NCI-H1694 (cell line): ENCODE data around the gene BEGAIN.

ENCODE experiments used
- DNase-seq: peaks from one replicate; lab custom pipeline; 2025; lab: John Stamatoyannopoulos, UW

The BEGAIN gene

DNA sequence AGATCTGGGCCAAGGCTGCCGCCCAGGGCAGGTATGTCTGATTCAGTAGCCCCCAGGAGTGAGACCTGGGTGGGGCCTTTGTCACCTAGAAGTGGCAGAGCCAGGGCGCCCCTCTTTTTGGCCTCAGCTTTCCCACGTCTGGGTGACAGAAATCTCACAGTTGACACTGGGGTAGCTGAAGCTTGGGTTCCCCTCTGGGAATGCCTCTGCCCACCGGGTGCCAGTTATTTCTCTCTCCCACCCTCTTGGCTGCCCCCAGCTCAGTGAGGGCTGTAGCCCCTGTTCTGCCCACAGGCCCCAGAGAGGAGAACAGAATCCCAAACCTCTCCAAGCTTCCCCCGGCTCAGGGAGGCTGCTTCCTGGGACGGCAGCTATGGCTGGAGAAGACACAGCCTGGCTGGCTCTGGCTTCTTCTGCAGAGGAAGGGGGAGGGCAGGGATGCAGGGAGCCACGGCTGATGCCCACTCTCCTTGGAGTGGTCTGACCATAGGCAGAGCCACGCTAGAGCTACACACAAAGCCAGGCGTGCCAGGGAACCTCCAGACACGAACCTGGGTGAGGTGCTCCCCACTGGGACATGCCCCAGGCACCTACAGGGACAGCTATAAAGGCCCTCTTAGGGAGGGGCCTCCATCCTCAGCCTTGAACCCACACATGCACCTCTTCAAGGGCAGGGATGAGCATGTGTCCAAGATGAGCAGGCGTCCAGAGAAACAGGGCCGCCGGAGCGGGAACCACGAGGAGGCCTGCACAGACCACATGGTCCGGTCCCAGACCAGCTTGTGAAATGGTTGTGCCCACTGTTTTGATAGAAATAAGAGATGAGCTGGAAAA, 51.7 kb downstream of the BEGAIN start:
- no peak for DNase-seq

DNA sequence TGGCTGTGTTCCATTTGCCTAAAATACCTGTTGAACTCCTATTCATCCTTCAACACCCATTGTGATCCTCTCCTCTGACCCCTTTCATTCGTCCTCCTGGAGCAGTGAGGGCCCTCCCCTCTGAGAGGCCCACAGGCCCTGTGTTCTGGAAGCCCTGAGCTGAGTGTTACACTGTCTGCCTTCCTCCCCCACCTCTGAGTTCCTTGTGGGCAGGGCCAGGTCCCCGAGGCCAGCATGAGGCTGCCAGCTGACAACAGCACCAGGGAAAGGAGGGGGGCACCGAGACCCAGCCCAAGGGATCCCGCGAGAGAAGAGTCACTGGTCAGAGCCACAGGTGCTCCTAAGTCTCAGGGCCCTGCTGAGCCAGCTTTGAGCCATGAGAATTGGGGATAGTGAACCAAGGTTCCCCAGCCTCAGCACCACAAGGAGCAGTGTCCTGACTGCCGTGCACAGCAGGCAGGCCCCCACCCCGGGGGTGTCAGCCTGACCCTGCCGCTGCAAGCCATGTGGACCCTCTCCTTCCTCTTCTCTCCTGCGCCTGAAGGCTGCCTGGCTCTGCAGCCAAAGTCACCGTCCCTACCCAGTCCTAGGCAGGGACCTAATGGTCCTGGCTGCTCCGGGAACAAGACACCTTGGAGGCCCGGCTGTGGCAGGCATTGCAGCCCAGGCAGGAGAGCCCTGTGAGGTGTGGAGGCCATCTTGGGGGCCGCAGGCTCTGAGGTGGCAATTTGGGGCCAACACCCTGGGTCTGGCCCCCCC, 52.5 kb downstream of the BEGAIN start:
- DNase-seq: no peak

DNA sequence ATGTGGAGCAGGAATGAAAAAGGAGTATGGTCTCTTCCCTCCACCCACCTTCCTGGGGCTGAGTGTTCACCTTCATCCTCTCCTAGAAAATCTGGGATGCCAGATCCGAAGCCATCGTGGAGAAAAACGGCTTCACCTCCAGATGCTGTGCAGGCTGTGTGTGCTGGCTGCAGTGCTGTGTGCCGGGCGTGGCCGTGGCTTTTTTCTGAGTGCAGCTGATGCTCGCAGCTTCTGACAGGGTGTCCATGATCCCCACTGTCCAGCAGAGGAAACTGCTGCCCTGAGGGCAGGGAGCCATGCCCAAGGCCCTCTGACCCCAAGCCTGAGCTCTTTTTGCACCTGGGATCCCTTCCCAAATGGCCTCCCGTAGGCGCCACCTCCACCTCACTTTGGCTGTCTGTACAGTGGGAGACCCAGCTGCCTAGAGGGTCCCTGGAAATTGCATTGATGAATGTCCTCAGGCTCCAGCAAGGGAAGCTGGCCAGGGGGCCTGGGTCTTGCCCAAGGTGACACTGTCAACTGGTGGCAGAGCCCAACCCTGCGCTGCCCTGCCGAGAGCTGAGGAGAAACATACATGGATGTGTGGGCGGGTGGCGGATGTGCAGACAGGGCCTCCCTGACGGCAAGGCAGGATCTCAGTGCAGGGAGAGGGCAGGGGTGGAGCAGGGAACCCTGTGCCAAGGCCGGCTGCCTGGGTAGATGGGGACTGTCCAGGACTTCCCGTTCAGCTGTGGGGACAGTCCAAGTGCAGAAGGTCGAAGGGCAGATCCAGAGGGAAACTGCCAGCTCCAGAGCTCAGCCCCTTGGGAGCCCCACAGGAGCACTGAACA, 53.3 kb downstream of the BEGAIN start:
- DNase-seq: no peak

DNA sequence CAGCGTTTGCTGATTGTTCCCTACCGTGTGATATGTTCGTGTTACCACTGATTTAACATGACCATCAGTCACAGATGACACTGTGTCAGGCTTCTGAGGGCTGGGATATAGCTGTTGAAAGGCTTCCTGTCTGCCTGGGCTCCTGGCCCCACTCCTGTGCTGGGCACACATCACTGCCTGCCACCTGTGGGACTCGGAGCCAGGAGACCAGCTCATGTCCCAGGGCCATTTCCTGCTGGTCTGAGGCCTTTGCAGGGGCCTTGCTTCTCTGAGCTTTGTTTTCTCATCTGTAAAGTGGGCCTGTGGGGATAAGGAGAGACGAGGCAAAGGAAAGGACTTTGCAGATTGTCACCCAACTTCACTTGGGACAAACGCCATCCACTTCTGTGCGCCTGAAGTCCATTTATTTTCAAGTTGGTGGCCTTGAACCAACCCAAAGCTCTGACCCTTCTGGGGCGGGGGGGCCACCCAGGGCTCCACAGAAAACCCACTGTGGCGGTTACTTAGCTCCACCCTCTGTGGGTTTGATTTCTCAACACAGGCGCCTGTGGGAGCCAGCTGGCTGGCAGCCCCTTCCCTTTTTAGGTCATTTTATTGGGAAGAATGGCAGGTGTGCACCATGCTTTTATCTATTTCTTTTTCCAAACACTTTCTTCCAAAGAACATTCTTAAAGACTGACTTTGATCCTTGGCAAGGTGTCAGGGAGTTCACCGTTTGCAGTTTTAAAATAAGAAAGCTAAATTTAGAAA, 54.1 kb downstream of the BEGAIN start:
- DNase-seq: no peak

DNA sequence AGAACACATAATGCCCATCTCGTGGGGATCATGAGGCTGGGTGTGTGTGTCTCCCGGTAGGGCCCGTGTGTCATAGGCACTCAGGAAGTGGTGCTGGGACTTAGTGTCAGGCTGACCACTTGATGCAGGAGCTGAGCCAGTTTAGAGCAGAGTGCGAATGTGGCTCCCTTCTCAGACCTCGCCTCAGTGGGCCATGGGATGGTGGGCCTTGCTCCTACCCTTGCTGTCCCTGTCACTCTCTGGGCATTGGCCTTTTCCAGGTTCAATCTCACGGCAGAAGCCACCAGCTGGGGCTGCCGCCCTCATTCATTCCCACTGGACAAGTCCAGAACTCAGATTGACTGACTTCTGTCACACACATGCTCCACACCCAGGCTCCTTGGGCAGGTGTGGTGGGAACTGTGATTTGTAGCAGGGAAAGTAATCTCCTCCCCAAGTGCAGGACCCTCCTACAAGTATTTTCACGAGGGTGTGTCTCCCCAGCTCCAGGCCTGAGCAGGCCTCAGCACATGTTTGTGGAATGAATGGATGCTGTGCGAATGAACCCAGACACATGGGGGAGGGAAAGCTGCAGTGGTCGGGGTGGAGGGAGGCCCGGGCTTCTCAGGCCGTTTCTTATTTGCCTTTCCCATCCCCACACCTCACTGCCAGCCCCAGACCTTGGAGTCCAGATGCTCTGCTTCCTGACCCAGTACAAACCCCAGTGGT, 54.9 kb downstream of the BEGAIN start:
- no peak for DNase-seq

DNA sequence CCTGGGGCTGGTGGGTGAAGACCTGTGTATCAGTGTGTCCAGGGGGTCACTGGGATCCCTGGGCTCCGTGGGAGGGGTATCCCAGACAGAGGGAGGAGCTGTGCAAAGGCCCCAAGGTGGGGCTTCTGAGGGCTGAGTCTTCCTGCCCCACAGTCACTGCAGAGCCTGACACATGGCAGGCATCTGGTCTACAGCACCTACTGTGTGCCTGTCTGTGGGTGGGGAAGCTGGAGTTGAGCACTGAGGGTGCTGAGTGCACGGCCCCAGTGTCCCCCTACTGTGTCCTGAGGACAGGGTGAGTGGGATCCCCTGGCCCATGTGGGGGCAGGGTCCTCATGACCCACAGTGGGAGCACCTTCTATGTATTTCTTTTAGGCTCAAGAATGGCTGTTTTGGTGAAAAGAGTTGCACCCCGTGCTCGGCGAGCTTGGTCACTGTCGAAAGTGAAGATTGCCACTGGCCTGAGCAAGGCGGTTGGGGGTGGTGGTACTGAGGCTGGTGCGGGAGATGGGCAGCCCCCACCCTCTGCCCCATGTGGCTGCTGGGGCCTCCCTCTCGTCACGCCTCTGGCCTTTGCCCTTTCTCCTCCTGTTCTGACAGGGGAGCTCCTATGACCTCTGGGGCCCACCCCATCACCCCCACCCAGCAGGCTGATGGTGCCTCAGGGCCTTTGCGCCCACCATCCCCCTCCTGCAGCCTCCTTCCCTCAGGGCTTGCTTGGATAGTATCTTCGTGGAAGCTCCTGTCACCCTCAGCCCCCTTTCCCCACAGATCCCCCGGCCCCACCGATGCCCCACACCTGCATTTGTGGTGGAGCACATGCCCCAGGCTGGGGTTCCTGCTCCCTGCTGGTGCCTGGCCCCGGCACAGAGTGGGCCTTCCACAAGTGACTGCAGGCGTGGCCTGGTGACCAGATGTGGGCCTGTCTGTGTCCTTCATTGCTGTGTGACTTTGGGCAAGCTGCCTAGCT, 55.8 kb downstream of the BEGAIN start:
- DNase-seq: no peak

DNA sequence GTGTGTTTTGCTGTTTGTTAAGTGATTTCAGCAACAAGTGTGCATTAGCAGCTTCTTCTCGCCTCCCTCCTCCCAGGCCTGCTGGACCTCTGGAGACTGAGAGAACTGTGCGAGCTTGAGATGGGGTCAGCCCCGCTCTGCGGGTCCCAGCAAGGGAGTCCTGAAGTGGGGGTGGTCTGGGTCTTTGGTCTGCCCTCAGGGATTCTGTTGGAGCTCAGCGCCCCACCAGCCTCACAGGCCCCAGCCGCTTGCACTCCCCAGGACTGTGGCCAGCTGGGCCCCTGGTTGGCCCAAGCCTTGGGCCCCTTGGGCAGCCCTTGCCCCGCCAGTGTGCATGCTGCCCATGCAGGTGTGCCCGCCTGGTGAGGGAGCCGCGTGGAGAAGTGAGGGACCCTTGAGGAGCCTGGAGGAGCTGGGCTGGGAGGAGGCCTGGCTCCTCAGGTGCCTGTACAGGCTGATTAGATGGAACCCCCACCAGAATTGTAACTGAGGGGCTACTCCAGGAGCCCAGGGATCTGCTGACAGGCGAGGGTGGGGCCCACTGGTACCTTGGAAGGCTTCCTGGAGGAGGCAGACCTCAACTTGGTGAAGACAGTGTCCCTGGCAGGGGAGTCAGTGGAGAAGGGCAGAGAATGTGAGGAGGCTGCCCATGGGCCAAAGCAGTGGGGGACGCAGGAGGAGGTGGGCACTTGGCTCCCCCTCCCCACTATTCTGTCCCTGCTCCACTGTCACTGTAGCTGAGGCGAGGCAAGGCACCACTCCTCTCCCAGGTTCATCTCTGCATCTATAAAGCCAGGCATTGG, 56.7 kb downstream of the BEGAIN start:
- no peak for DNase-seq

DNA sequence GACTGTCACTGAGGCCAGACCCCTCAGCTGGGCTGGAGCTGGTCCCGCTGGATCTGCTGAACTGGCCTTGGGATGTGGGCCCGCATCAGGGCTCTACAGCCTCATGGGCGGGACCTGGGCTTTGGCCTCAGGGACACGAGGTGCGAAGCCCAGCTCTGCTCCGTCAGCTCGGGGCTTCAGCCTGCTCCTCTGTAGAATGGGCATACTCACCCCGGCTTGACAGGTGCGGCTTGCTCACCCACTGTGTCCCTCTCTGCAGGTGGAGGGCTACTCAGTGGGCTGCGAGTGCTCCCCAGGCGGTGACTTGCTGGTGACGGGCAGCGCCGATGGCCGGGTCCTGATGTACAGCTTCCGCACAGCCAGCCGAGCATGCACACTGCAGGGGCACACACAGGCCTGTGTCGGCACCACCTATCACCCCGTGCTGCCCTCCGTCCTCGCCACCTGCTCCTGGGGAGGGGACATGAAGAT, 57.6 kb downstream of the BEGAIN start:
- no peak for DNase-seq

DNA sequence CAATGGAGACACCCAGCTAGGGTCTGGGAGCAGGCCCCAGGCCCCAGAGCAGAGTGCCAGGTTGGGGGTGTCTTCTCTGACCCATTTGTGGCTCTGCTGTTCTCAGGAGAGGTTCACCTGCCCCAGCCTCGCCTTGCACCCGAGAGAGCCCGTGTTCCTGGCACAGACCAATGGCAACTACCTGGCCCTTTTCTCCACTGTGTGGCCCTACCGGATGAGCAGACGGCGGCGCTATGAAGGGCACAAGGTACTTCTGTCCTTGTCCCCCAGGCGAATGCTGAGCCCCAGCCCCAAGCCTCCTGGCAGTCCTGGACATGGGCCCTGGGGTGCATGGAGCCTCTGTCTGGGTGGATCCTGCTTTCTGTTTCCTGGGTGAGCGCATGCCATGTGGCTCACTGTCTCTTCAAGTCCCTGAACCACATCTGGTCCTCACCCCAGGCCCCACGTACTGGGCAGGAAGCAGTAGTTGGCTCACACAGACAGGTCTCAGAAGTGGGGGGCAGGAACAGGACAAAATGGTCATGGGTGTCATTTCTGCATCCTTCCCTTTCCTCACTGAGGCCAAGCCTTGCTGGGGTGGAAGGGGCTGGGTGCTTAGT, 58.2 kb downstream of the BEGAIN start:
- DNase-seq: no peak

DNA sequence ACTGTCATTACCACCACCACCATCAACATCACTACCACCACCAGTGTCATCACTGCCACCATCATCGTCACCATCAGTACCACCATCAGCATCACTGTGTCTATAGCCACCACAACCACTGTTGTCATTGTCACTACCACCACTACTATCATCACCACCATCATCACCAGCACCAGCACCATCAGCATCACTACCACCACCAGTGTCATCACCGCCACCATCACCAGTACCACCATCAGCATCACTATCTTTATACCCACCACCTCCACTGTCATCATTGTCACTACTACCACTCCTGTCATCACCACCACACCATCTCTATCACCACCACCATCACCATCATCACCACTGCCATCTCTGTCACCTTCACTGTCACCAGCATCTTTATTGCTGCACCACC, 60.6 kb downstream of the BEGAIN start:
- DNase-seq: no peak

DNA sequence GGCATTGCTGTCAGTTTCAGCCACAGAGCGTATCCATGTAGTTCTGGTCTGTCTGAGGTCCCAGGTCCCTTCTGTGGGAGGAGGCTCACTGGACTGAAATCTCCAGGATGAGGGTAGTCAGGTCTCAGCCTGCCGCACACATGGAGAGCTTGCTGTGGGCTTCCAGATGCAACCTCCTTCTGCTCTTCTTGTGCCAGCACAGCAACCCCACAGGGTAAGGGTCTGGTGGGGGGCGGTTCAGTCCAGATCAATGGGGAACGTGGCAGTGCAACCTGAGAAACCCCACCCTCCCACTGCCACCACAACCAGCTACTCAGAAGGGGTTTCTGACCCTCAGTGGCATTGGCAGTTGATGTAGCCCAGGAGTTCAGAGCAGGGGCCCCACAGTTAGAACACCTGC, 61.2 kb downstream of the BEGAIN start:
- no peak for DNase-seq

DNA sequence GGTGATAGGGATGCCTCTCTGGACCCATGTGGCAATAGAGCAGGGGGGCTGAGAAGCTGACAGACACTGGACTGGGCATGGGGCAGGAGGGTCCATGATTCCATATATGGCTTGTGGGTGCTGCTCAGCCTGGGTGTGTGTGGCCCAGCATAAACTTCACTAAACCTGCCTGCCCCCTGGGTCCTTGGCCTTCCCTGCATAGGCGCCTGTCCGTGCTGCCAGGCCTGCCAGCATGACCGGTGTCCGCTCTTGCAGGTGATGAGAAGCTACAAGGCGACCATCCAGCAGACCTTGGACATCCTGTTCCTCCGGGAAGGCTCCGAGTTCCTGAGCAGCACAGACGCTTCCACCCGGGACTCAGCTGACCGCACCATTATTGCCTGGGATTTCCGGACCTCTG, 61.6 kb downstream of the BEGAIN start:
- no peak for DNase-seq

DNA sequence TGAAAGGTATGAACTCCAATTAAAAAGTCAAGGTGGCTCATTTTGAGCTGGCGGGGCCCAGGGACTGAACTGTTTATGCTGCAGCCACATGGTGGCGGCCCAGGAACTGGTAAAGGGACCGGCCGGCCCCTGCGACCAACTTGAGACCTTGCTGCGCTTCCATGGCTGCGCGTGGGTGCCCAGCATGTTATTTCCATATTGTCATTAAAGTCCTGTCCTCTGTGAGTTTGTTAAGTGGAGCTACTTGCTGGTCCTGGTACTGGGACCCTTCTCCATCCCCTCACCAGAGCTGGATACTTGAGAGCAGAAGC, 62.3 kb downstream of the BEGAIN start:
- peak; percentile 72 for DNase-seq

DNA sequence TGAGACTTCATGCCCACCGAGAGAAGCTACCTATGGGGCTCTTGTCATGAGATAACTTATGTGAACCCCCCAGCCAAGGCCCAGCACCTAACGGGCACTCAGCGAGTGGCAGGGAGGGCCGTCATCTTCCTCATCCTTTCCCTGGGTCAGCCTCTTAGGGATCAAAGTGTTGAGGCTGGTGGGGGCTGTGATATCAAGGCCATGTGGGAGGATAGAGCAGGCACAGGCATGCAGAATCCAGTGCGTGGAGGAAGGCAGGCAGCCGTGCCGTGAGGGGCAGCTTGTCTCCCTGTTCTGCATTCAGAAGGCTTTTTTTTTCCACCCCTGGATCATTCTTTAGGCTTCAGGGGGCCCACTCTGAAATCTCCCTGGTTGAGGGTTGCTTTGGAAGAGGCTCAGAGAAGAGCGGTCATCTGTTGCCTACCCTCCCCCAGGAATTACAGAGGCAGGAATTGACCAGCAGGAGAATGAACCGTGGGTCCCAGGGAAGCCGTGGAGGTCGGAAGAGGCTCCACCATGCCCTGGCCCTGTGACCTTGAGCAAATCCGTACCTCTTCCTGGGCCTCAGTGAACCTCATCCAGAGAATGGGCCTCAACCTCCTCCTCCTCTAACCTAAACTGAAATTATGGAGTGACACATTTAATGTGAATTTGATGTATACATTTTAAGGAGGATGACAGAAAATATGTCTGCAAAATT, 62.8 kb downstream of the BEGAIN start:
- peak; percentile 68 for DNase-seq

DNA sequence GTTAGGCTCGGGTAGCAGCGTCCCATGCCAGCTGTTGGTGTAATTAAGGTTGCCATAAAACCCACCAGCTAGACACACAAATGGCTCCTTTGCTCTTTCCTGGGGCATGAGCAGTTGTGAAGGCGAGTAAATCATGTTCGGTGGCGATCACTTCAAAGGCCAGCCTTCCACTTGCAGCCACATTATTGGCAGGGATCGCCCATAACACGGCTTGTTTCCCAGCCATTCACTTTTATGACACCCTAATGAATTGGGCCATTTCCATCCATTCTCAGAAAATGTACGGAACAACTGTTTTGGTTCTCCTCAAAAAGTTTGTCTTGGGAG, 63.4 kb downstream of the BEGAIN start:
- peak; percentile 94 for DNase-seq

DNA sequence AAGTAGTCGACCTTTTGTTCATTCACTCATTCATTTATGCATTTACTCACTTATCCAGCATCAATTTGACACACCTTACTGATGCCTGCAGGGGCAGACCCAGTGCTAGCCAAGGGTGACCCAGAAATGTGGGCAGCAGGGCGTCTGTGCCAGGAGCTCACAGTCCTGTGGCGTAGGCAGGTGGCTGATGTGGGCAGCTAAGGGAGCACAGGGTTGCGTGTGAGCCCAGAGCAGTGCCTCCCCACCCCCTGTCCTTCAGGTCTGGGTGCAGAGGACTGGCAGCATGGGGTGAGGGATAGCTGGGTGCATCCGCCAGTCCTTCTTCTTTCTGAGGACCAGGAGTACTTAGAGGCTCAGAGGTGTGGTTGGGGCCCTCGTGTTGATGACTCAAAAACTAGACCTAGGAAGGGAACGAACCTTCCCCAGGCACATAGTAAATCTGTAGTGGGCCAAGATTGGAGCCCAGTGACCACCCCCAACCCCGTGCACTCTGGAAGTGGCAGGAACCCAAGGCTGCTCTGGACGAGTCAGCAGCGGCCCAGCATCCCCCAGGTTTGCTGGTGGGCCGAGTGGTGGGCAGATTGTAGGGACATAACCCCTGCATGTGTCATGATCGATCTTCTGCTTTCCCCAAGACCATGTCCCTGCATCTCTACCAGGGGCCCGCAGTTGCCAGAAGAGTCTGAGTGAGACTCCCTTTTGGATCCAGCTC, 63.9 kb downstream of the BEGAIN start:
- no peak for DNase-seq

DNA sequence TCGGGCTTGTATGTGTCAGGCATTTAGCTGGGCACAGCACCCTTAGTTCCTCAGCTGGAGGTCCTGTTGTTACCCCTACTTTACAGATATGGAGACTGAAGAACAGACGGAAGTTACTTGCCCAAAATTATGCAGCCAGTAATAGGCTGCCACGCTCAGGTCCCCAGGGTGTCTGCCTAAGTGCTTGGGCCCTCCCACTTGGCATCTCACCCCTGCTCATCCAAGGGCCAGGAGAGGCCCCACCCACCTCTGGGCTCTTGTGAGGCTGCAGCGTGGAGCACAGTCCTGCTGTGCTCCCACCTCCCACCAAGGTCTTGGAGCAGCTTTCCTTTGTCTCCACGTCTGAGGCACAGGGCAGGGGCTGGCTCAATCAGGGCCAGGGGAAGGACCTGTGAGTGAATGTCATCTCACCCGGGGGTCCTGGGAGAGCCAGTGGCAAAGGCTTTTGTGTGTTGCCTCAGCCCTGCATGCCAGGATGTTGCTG, 64.6 kb downstream of the BEGAIN start:
- DNase-seq: peak; percentile 52
